Measurements from ENCODE around the gene ACYP1. TPM values are rescaled to one million over a fixed set of nuclear protein-coding genes. Genes with fewer than 3 reads are reported as not detected.

Gene ACYP1
- total and polyA plus RNA-seq, 2 of the 13 experiments (the other 11 are each of a cell fraction or from before 2014, with no cell fraction given), result 9.7 to 22.4 TPM

GRCh38 chr14:75088566-75089373, 24.9 kb upstream of the ACYP1 start:
- H3K27me3 ChIP-seq (ENCODE audit: control insufficient read depth in 1 of 2, insufficient read depth in 2 of 2, low read length in 2 of 2), result no peaks in the 10 kb centered on the region
- no peak overlapping the region for H3K27ac ChIP-seq (ENCODE audit: extremely low read length, insufficient read depth, low read length)
- DNase-seq (ENCODE audit: low spot score) (peak; percentile 62), FAIRE-seq (peak; percentile 84), ATAC-seq (peak; percentile 87)
- no peaks in the 10 kb centered on the region for H4K20me1 ChIP-seq (ENCODE audit: insufficient read depth, low read length)
- no peak overlapping the region for H3K4me3 ChIP-seq (replicated peaks in 1 of 3; ENCODE audit: insufficient read depth in 1 of 3, low read depth in 2 of 3, low read length in 3 of 3)
- in situ Hi-C loops (cut with HindIII; ENCODE audit: extremely low pct_ligation_motif_present, low pct_unique_long_range_greater_than_20kb), result no loop called here
- intact Hi-C loops (cut with micrococcal nuclease; ENCODE audit: unreplicated experiment), result loop anchor here (1.0 kb wide), 2 partner anchors 142 to 174 kb away; no protein-coding TSS in a partner anchor
- no peaks in the 10 kb centered on the region for H3K4me1 ChIP-seq (ENCODE audit: insufficient read depth, low read length)
- no peaks in the 10 kb centered on the region for H3K9me3 ChIP-seq (ENCODE audit: low read length)
- peaks cover 12 to 43% of the 10 kb centered on the region in 2 experiments for H3K36me3 ChIP-seq (replicated peaks in 1 of 2; ENCODE audit: control insufficient read depth in 1 of 2, insufficient read depth in 2 of 2, low read length in 2 of 2)
- BruUV-seq (replicated peaks), result no TSS peak
- H3K79me2 ChIP-seq (ENCODE audit: insufficient read depth, low read length), result no peaks in the 10 kb centered on the region
- H2AFZ ChIP-seq (ENCODE audit: low read length), result no peak overlapping the region
- no peak overlapping the region for H3K4me2 ChIP-seq (ENCODE audit: low read depth, low read length)
- WGBS (ENCODE audit: low lambda C conversion rate), result 61% methylated on average over 7 of the region's 7 CpGs
- POLR2A ChIA-PET, result interaction anchor here (1.1 to 1.3 kb wide), 3 partner anchors 144 to 167 kb away, joined by 3 read pairs; partner anchors contain the start of gene RPS6KL1
- CTCF ChIA-PET (ENCODE audit: low intra/inter-chr PET ratio, low total read pairs), result interaction anchor here (0.6 to 2.8 kb wide), 3 partner anchors 143 to 230 kb away, joined by 3 to 44 read pairs (median 11); no protein-coding TSS in a partner anchor
- no peak overlapping the region for H3K9ac ChIP-seq (ENCODE audit: insufficient read depth, low read depth, low read length)
- TF ChIP-seq HMGA1 (CRISPR knock-in tag; conservative IDR thresholded peaks at IDR 0.05) (no peak), GPBP1L1 (CRISPR knock-in tag; IDR thresholded peaks at IDR 0.05) (no peak), ZNF589 (CRISPR knock-in tag; conservative IDR thresholded peaks at IDR 0.05) (no peak), STAG1 (CRISPR knock-in tag; IDR thresholded peaks at IDR 0.05) (peak; percentile 98), RAD21 (CRISPR knock-in tag; IDR thresholded peaks at IDR 0.05) (peak; percentile 84), FOXO4 (CRISPR knock-in tag; conservative IDR thresholded peaks at IDR 0.05) (0 out of 2 replicates have a peak, but pooled peaks have one; percentile 15), ZNF121 (CRISPR knock-in tag; IDR thresholded peaks at IDR 0.05) (0 out of 2 replicates have a peak, but pooled peaks have one; percentile 42), ZFYVE20 (CRISPR knock-in tag; IDR thresholded peaks at IDR 0.05; ENCODE audit: borderline replicate concordance, low read depth) (no peak), RFX5 (IDR thresholded peaks at IDR 0.05; ENCODE audit: low read depth, low read length) (peak; percentile 58), THRA (CRISPR knock-in tag; IDR thresholded peaks at IDR 0.05; ENCODE audit: borderline replicate concordance) (0 out of 2 replicates have a peak, but pooled peaks have one; percentile 27), ERF (CRISPR knock-in tag; IDR thresholded peaks at IDR 0.05) (peak; percentile 36; the same call in 1 of the 2 replicates), CTCF (CRISPR knock-in tag; IDR thresholded peaks at IDR 0.05) (peak; percentile 88), FOXC1 (CRISPR knock-in tag; IDR thresholded peaks at IDR 0.05; ENCODE audit: borderline replicate concordance) (no peak), RCOR2 (CRISPR knock-in tag; IDR thresholded peaks at IDR 0.05) (no peak), YEATS4 (CRISPR knock-in tag; IDR thresholded peaks at IDR 0.05; ENCODE audit: borderline replicate concordance) (no peak), MED13 (CRISPR knock-in tag; IDR thresholded peaks at IDR 0.05) (no peak), BATF2 (CRISPR knock-in tag; IDR thresholded peaks at IDR 0.05) (no peak)

Measured in HepG2 (cell line).